Measurements from ENCODE around the gene IL36RN. TPM values are rescaled to one million over a fixed set of nuclear protein-coding genes. Genes with fewer than 3 reads are reported as not detected.

IL36RN gene
- not detected for total RNA-seq

DNA sequence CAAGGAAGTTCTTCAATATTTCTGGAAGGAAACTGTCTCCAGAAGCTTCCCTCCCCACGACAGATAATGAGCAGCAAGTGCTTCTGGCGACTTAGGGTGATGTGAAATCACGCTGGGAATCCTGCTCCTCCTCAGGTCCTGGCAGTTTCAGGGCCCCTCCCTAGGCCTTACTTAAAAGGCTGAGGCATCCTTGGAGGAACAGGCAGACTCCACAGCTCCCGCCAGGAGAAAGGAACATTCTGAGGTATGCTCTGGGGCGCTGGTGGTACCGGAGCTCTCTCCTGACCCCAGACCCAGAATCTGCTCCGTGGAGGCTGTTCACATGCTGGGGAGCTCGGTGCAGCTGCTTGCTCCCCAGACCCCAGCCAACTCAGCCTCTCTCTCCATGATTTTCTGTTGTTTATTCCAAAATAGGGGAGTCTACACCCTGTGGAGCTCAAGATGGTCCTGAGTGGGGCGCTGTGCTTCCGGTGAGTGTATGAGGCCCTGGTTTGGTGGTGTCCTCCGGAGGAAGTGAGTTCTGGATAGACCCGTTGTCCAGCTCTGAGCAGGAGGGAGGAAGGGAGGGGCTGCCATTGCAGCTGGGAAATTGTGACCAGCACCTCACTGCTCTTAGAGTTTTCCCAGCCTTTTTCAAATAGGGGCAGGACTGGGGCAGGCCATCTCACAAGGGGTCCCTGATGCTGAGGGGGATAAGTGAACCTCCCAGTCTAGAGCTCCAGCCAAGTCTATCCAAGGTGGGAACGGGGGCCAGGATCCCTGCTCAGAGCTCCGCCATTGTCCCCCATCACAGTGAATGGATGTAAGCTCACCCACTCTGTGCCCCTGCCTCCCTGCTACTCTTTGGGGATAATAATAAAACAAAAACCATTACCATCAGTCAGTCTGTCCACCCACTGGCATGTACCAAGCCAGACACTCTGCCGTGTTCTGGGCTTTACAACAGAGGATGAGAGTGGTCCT is at the start of gene IL36RN:
TSS of gene IL36RN (plus strand) at position 201 of the 963 bp plus-strand sequence. CDS start at position 442, 241 bp downstream.

DNA sequence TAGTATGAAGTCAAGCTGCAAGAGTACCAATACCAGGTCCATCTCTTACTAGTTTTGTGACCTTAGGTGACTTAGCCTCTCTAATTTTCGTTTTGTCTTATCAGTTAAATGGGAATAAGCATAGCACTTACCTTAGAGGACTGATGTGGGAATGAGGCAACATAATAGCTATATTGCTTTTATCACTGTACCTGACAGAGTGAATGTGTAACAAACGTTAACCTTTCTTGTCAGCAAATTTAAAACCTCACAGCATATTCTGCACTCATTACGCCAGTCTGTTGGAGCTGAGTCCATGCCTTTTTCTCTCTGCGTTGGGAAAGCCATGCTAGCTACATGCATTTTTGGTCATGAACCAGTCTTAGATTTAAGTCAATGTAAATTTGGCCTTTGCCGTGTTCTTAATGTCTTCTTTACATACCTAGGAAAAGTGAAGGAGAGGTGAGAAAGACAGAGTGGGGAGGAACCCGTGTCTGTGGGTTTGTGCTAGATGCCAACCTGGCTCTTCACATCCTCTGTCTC is 6.5 kb upstream of the IL36RN start, which contains the start of gene IL36B:
TSS of gene IL36B (minus strand) at position 472 of the 522 bp plus-strand sequence.

GRCh38 chr2:113067681-113068080 is 8.7 kb downstream of the IL36RN start, which contains the start of gene IL1F10:
IL1F10 (plus strand) TSS chr2:113067970; CDS start chr2:113072739, 4,769 bp downstream.

Small RNAs within 50 kb of the gene (small RNA-seq; reads per million reads assigned to genes)
- gene RNU6-1180P (ENCODE audit: low replicate concordance) = not detected

Other genes with a start within 250 kb of the IL36RN start
- 0.88 TPM for gene IL1B, start 222.4 kb upstream of the IL36RN start, total RNA-seq
- gene IL37, start 148.0 kb upstream of the IL36RN start, total RNA-seq = not detected
- gene IL36G, start 81.2 kb upstream of the IL36RN start, total RNA-seq = not detected
- gene IL36A, start 53.7 kb upstream of the IL36RN start, total RNA-seq = not detected
- gene IL36B, start 6.3 kb upstream of the IL36RN start, total RNA-seq = not detected
- gene IL1F10, start 8.8 kb downstream of the IL36RN start, total RNA-seq = not detected
- gene IL1RN, start 68.4 kb downstream of the IL36RN start, total RNA-seq = 6.0 TPM
- 18.4 TPM for gene PSD4, start 114.8 kb downstream of the IL36RN start, total RNA-seq
- gene PAX8, start 219.7 kb downstream of the IL36RN start, total RNA-seq = 178 TPM